Spleen (tissue), 11 donors: Measurements from ENCODE around the gene DENND6B. TPM values are rescaled to one million over a fixed set of nuclear protein-coding genes. Genes with fewer than 3 reads are reported as not detected.
A peak's percentile ranks its signal among the peaks of the same experiment; 100 is the strongest.

ENCODE experiments used
- DNase-seq: peaks from one replicate; pipeline ENCODE4 v3.0.0-alpha.2; 2020
- H3K27ac ChIP-seq, 8 donors: fragments of 200-600 bp; sonication (generic) in 7 of 8; 1 replicate in 4 of 8; 2 replicates in 4 of 8; pipeline versions ENCODE4 v1.5.0 to v1.8.0; 2016 to 2021; ENCODE audit warnings: inconsistent platforms in 4 of 8, mild to moderate bottlenecking in 4 of 8, moderate library complexity in 1 of 8
- H3K27me3 ChIP-seq, 7 donors: fragments of 200-600 bp; sonication (generic) in 6 of 7; replicated peaks in 1 of 7; 1 replicate in 4 of 7; 2 replicates in 3 of 7; pipeline versions ENCODE4 v1.5.0 to v1.8.0; 2016 to 2021; ENCODE audit warnings: inconsistent platforms in 3 of 7, mild to moderate bottlenecking in 1 of 7
- H3K36me3 ChIP-seq, 6 donors: fragments of 200-600 bp; sonication (generic) in 5 of 6; 1 replicate in 4 of 6; 2 replicates in 2 of 6; pipeline versions ENCODE4 v1.5.0 to v1.8.0; 2016 to 2021; ENCODE audit warnings: inconsistent platforms in 2 of 6
- H3K4me1 ChIP-seq, 6 donors: fragments of 200-600 bp; sonication (generic) in 5 of 6; 1 replicate in 3 of 6; 2 replicates in 3 of 6; pipeline versions ENCODE4 v1.5.0 to v1.8.0; 2016 to 2021; ENCODE audit warnings: inconsistent platforms in 3 of 6
- H3K4me3 ChIP-seq, 8 donors: fragments of 200-600 bp; sonication (generic) in 7 of 8; 1 replicate in 4 of 8; 2 replicates in 4 of 8; pipeline versions ENCODE4 v1.5.0 to v1.8.0; 2016 to 2021; ENCODE audit warnings: inconsistent platforms in 4 of 8, mild to moderate bottlenecking in 4 of 8, moderate library complexity in 2 of 8
- H3K9me3 ChIP-seq, 8 donors: fragments of 200-600 bp; sonication (generic) in 7 of 8; 1 replicate in 4 of 8; 2 replicates in 4 of 8; pipeline versions ENCODE4 v1.5.0 to v1.8.0; 2016 to 2021; ENCODE audit warnings: inconsistent platforms in 4 of 8
- POLR2A ChIP-seq, 3 donors: fragments of 450-650 bp; IDR thresholded peaks; one replicate each; pipeline ENCODE4 v1.5.1; 2017; ENCODE audit warnings: antibody characterized with exemption in 3 of 3, mild to moderate bottlenecking in 1 of 3
- POLR2AphosphoS5 ChIP-seq, 3 donors: sonication (generic); formaldehyde crosslinking; IDR thresholded peaks; one replicate each; pipeline ENCODE4 v1.5.1; 2017; ENCODE audit warnings: antibody characterized with exemption in 3 of 3
- WGBS, 5 donors: extraction: QIAGEN DNeasy Blood & Tissue Kit in 3 of 5; methylation state at CpG; one replicate each; pipeline versions ENCODE4 v1.1.5 to v1.1.7; 2013 to 2018; 5-methylcytosine and 5-hydroxymethylcytosine counted together
- intact Hi-C: fragments of 100-400 bp; cut with DNase I; formaldehyde crosslinking; loops from one replicate; pipeline ENCODE4 v1.15.0; 2023; ENCODE audit warnings: low total_unique reads
- polyA plus RNA-seq, 3 donors: library from polyadenylated mRNA; stranded (reverse); fragments of 200-250 nt; gene quantifications; one replicate each; pipeline ENCODE4 v1.2.1, GENCODE V29; 2013
- total RNA-seq, 7 donors: library from RNA; depleted of rRNA in 3 of 7; stranded (reverse); fragments of >200 nt in 3 of 7; fragmentation: NEBNext Ultra II Directional in 4 of 7; extraction: Animal tissue kit (Norgen Biotek cat#: 25700) in 4 of 7; gene quantifications; one replicate each; pipeline versions ENCODE4 v1.1.0 to v1.2.1, GENCODE V29; 2016 to 2021
- TF ChIP-seq, protein P1 (sequence below), 11 experiments: fragments of 200-600 bp in 7 of 11; fragments of 450-650 bp in 4 of 11; sonication (generic) in 4 of 11; IDR thresholded peaks in 8 of 11; conservative IDR thresholded peaks in 3 of 11; 1 replicate in 7 of 11; 2 replicates in 4 of 11; pipeline versions ENCODE4 v1.4.0 to v1.8.0; 2016 to 2021; ENCODE audit warnings: antibody characterized with exemption in 11 of 11, inconsistent platforms in 4 of 11, mild to moderate bottlenecking in 1 of 11
- donor health status: healthy with polysubstance abuse.
- donor health status: DM: no; HTN: no; CAD: no; lungs with moderate emphysema.
- donor health status: DM: no; HTN: no; CAD: no.
- donor health status: Bipolar disorder and iron deficiency.
- donor health status: healthy.
- donor health status: DM: no; HTN: no; CAD: no.
- donor health status: DM: yes; HTN: yes; CAD: no.

Gene DENND6B
- total and polyA plus RNA-seq, 10 donors = 4.5 to 10.4 (median 6.3) TPM

DNA sequence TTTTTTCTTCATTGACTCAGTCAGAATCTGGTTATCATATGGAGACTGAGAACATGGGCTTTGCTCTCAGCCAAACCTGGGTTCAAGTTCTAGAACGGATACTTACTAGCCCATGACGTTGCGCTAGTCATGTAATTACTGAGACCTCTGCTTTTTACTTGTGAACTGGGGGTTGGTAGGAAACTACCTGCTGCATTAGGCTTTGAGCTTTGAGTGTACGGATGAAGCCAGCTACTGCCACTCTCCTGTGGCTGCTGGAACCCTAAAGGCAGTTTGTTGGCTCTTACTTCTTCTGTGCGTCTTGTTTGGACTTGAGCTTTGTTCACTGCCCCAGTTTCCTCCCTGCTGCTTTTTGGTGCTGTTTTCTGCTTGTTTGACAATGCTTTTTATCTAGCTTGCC is 34.4 kb upstream of the DENND6B start:
- H3K9me3 ChIP-seq = peaks cover 0 to 3% (median 0%) of the 10 kb centered on the region in 8 donors
- H3K4me1 ChIP-seq = peaks cover 0 to 66% (median 23%) of the 10 kb centered on the region in 6 donors
- TF ChIP-seq POLR2AphosphoS5 (IDR thresholded peaks at IDR 0.05) = no peak
- no peaks in the 10 kb centered on the region for H3K27me3 ChIP-seq
- 83 to 86% (median 84%) methylated on average over 5 of the region's 5 CpGs for WGBS, 5 donors
- no peak for DNase-seq
- intact Hi-C loops = no loop called here
- H3K4me3 ChIP-seq = no peak overlapping the region
- peaks cover 0 to 56% (median 9%) of the 10 kb centered on the region in 6 donors for H3K36me3 ChIP-seq
- H3K27ac ChIP-seq = peak overlapping the region in 2 of 8 donors; percentile 6 to 46

DNA sequence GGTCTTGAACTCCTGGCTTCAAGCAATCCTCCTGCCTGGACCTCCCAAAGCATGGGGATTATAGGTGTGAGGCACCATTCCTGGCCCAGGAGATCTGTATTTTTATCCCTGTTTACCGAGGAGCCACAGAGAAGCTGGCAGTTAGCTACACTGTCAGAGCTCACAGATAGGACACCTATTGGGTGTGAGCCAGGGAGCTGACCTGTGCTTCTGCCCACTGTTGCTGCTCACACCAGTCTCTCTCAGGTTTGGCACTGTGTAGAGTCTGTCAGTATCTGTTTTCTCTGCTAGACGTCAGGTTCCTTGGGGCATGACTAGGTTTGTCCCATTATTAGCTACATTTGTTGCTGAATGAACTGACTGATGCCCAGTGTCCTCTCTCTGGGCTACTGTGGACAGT is 33.8 kb upstream of the DENND6B start:
- H3K27ac ChIP-seq = no peak overlapping the region
- H3K9me3 ChIP-seq = peaks cover 0 to 3% (median 0%) of the 10 kb centered on the region in 8 donors
- peaks cover 0 to 60% (median 20%) of the 10 kb centered on the region in 6 donors for H3K4me1 ChIP-seq
- no peaks in the 10 kb centered on the region for H3K27me3 ChIP-seq
- TF ChIP-seq POLR2A (IDR thresholded peaks at IDR 0.05) = no peak
- no peak for TF ChIP-seq POLR2AphosphoS5 (IDR thresholded peaks at IDR 0.05)
- TF ChIP-seq, protein P1, sequence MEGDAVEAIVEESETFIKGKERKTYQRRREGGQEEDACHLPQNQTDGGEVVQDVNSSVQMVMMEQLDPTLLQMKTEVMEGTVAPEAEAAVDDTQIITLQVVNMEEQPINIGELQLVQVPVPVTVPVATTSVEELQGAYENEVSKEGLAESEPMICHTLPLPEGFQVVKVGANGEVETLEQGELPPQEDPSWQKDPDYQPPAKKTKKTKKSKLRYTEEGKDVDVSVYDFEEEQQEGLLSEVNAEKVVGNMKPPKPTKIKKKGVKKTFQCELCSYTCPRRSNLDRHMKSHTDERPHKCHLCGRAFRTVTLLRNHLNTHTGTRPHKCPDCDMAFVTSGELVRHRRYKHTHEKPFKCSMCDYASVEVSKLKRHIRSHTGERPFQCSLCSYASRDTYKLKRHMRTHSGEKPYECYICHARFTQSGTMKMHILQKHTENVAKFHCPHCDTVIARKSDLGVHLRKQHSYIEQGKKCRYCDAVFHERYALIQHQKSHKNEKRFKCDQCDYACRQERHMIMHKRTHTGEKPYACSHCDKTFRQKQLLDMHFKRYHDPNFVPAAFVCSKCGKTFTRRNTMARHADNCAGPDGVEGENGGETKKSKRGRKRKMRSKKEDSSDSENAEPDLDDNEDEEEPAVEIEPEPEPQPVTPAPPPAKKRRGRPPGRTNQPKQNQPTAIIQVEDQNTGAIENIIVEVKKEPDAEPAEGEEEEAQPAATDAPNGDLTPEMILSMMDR (IDR thresholded peaks at IDR 0.05 in 8 of 11, conservative IDR thresholded peaks at IDR 0.05 in 3 of 11) = no peak
- H3K4me3 ChIP-seq = no peak overlapping the region
- peaks cover 0 to 62% (median 9%) of the 10 kb centered on the region in 6 donors for H3K36me3 ChIP-seq
- no peak for DNase-seq
- WGBS, 5 donors = 75 to 87% (median 83%) methylated on average over 2 of the region's 2 CpGs
- intact Hi-C loops = no loop called here

GRCh38 chr22:50357756-50358155 is 30.9 kb upstream of the DENND6B start:
- H3K4me3 ChIP-seq = no peak overlapping the region
- TF ChIP-seq POLR2A (IDR thresholded peaks at IDR 0.05) = no peak
- intact Hi-C loops = no loop called here
- peaks cover 0 to 70% (median 9%) of the 10 kb centered on the region in 6 donors for H3K36me3 ChIP-seq
- DNase-seq = no peak
- H3K4me1 ChIP-seq = peaks cover 0 to 46% (median 13%) of the 10 kb centered on the region in 6 donors
- H3K9me3 ChIP-seq = peaks cover 0 to 3% (median 0%) of the 10 kb centered on the region in 8 donors
- 88 to 98% (median 94%) methylated on average over 10 of the region's 10 CpGs for WGBS, 5 donors
- H3K27ac ChIP-seq = no peak overlapping the region
- H3K27me3 ChIP-seq = no peaks in the 10 kb centered on the region

DNA sequence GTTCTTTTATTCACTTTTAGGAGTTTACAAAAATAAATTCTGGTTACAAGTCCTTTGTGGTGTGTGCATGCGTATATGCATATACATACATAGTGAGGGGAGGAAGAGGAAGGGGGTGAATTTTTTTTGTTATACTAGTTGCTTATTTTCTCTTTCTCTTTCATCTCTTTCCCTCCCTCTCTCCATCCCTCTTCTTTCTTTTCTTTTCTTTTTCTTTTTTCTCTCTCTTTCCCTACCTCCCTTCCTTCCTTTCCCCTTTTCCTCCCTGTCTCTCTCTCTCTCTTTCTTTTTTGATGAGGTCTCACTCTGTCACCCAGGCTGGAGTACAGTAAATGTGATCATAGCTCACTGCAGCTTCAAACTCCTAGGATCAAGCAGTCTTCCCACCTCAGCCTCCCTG is 30.4 kb upstream of the DENND6B start:
- Histone ChIP-seq H3K36me3 (peaks cover 0 to 70% (median 13%) of the 10 kb centered on the region in 6 donors), H3K9me3 (peaks cover 0 to 3% (median 0%) of the 10 kb centered on the region in 8 donors), H3K4me1 (peaks cover 0 to 40% (median 10%) of the 10 kb centered on the region in 6 donors), H3K27ac (no peak overlapping the region), H3K4me3 (no peak overlapping the region), H3K27me3 (no peaks in the 10 kb centered on the region)
- DNase-seq = no peak
- TF ChIP-seq, protein P1 (IDR thresholded peaks at IDR 0.05 in 8 of 11, conservative IDR thresholded peaks at IDR 0.05 in 3 of 11) = no peak
- TF ChIP-seq POLR2AphosphoS5 (IDR thresholded peaks at IDR 0.05) = no peak
- TF ChIP-seq POLR2A (IDR thresholded peaks at IDR 0.05) = no peak
- WGBS, 5 donors = 64 to 92% (median 78%) methylated on average over 1 of the region's 1 CpG
- intact Hi-C loops = no loop called here

- WGBS, 5 donors = 91 to 97% (median 93%) methylated on average over 8 of the region's 8 CpGs
- Histone ChIP-seq H3K4me3 (no peak overlapping the region), H3K4me1 (peaks cover 0 to 30% (median under 1%) of the 10 kb centered on the region in 6 donors), H3K27ac (no peak overlapping the region), H3K27me3 (no peaks in the 10 kb centered on the region), H3K36me3 (peaks cover 0 to 70% (median 20%) of the 10 kb centered on the region in 6 donors), H3K9me3 (peaks cover 0 to 3% (median 0%) of the 10 kb centered on the region in 8 donors)
- intact Hi-C loops = no loop called here
- DNase-seq = no peak
- TF ChIP-seq, protein P1 (IDR thresholded peaks at IDR 0.05 in 8 of 11, conservative IDR thresholded peaks at IDR 0.05 in 3 of 11) = no peak
- no peak for TF ChIP-seq POLR2AphosphoS5 (IDR thresholded peaks at IDR 0.05)
- no peak for TF ChIP-seq POLR2A (IDR thresholded peaks at IDR 0.05)
These were observed 29.4 kb upstream of the DENND6B start for GRCh38 chr22:50356186-50356585.
